IPS-18c (cell line): Measurements from ENCODE around the gene GUCY1A2.
A peak's percentile ranks its signal among the peaks of the same experiment; 100 is the strongest.
"Not testable (repeated sequence)": the region's sequence is repeated elsewhere in the genome, so short reads cannot be mapped to it uniquely, and the experiment has no call there.

ENCODE experiments used
- H3K4me3 ChIP-seq: 2 replicates; pipeline ENCODE4 v1.7.0; 2013; ENCODE audit warnings: low read depth, mild to moderate bottlenecking, low read length, moderate library complexity; ENCODE audit not compliant: insufficient read depth
- H3K9me3 ChIP-seq: one replicate; pipeline ENCODE4 v1.6.1; 2013; ENCODE audit warnings: mild to moderate bottlenecking, low read length, moderate library complexity; ENCODE audit not compliant: control insufficient read depth, insufficient read depth

Gene GUCY1A2, protein sequence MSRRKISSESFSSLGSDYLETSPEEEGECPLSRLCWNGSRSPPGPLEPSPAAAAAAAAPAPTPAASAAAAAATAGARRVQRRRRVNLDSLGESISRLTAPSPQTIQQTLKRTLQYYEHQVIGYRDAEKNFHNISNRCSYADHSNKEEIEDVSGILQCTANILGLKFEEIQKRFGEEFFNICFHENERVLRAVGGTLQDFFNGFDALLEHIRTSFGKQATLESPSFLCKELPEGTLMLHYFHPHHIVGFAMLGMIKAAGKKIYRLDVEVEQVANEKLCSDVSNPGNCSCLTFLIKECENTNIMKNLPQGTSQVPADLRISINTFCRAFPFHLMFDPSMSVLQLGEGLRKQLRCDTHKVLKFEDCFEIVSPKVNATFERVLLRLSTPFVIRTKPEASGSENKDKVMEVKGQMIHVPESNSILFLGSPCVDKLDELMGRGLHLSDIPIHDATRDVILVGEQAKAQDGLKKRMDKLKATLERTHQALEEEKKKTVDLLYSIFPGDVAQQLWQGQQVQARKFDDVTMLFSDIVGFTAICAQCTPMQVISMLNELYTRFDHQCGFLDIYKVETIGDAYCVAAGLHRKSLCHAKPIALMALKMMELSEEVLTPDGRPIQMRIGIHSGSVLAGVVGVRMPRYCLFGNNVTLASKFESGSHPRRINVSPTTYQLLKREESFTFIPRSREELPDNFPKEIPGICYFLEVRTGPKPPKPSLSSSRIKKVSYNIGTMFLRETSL

DNA sequence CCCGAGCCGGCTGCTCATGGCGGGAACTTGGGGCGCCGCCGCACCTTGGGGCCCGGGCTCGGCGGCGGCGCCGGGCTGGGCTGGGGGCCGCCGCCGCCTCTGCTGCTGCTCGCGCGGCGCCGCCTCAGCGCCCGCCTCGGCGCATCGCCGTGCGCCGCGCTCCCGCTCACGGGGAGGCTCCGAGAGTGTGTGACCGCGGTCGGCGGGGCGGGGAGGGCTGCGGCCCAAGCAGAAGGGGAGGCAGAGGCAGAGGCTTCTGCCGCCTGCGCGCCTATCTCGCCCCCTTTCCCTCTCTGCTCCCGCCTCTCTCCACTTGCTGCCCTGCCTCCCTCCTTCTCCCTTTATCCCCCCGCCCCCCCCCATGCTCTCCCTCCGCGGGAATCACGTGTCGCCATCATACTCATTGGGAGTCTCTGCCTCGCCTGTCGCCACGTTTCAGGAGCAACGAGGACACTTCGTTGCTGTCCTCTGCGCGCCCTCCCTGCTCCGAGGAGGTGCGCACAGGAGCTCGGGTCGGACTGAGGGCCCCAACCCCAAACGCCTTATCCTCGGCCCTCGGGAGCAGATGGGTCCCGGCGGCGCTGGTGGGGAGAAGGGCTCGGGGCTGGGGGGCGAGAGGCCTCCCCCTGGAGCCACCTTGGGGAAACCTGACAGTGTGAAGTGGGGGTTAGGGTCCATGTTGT lies at the start of gene GUCY1A2:
TSS of gene GUCY1A2 (minus strand) at position 258 of the 683 bp plus-strand sequence. CDS start 421 bp downstream, outside the sequence.
- H3K9me3 ChIP-seq, result no peaks in the 10 kb centered on the region
- H3K4me3 ChIP-seq, result peak within 1 kb of the TSS; percentile 49

DNA sequence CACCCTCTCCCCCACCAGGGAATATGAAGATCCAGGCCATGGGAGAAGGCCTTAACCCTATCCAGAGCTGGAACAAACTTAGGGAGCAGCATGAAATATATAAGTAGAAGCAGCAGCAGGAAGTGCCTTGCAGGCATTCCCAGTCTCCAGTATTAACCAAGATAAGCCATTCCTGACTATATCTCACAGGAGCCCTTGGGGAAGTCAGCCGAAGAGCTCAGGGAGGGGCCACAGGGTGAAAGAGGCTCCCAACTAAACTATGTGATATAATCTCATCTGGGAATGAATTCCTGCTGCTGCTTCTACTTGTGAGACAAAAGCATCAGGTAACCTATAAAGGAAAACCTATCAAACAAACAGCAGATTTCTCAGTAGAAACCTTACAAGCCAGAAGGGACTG lies 36.1 kb upstream of the GUCY1A2 start:
- H3K4me3 ChIP-seq, result no peak overlapping the region
- H3K9me3 ChIP-seq, result peaks cover 13% of the 10 kb centered on the region

DNA sequence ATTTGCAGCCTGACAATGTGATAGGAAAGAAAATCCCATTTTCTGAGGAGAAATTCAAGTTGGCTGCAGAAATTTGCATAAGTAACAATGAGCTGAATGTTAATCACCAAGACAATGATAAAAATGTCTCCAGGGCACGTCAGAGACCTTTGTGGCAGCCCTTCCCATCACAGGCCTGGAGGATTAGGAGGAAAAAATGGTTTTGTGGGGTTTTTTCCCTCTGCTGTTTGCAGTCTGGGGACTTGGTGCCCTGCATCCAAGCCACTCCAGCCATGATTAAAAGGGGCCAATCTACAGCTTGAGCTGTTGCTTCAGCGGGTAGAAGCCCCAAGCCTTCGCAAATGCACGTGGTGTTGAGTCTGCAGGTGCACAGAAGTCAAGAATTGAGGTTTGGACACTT lies 33.1 kb upstream of the GUCY1A2 start:
- not testable (repeated sequence) for H3K4me3 ChIP-seq
- H3K9me3 ChIP-seq, result peaks cover 13% of the 10 kb centered on the region

DNA sequence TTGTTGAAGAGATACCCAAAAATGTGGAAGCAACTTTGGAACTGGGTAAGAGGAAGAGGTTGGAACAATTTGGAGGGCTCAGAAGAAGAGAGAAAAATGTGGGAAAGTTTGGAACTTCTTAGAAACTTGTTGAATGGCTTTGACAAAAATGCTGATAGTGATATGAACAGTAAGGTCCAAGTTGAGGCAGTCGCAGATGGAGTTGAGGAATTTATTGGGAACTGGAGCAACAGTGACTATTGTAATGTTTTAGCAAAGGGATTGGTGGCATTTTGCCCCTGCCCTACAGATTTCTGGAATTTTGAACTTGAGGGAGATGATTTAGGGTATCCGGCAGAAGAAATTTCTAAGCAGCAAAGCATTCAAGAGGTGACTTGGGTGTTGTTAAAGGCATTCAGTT lies 32.6 kb upstream of the GUCY1A2 start:
- H3K4me3 ChIP-seq, result not testable (repeated sequence)
- peaks cover 13% of the 10 kb centered on the region for H3K9me3 ChIP-seq

DNA sequence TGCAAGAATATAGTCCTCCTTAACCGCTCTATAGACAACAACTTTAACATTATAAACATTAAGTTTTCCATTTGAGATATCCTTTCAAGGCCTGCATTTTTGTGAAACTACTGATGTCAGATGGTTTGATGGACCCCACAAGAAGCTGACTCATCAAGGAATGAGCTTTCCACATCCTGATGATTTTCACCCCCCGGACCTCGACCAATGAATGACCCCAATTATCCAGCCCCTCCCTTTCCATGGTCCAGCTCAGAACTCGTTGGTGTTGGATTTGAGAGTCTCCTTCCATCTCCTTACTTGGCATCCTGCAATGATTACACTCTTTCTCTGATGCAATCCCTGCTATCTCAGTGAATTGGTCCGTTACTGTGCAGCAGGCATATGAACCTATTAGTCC lies 31.8 kb upstream of the GUCY1A2 start:
- Histone ChIP-seq H3K9me3 (peaks cover 13% of the 10 kb centered on the region), H3K4me3 (no peak overlapping the region)

DNA sequence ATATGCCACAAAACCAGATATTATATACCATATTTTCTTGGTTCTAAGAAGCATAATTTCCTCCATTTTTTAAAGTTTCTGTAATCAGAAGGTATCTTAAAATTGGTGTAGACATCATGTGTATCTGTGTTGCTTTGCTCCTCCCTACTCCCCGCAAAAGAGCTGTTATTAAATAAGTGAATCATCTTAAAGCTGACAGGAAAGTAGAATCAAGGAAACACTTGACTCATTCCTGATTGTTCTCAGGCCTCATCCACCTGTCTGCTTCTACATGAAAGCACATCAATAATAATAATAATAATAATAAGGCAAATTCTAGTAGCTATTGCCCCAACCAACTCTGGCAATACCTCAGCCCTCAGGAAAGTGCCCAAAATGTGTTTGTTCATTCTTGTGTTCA lies 26.2 kb upstream of the GUCY1A2 start:
- H3K9me3 ChIP-seq, result no peaks in the 10 kb centered on the region
- no peak overlapping the region for H3K4me3 ChIP-seq

DNA sequence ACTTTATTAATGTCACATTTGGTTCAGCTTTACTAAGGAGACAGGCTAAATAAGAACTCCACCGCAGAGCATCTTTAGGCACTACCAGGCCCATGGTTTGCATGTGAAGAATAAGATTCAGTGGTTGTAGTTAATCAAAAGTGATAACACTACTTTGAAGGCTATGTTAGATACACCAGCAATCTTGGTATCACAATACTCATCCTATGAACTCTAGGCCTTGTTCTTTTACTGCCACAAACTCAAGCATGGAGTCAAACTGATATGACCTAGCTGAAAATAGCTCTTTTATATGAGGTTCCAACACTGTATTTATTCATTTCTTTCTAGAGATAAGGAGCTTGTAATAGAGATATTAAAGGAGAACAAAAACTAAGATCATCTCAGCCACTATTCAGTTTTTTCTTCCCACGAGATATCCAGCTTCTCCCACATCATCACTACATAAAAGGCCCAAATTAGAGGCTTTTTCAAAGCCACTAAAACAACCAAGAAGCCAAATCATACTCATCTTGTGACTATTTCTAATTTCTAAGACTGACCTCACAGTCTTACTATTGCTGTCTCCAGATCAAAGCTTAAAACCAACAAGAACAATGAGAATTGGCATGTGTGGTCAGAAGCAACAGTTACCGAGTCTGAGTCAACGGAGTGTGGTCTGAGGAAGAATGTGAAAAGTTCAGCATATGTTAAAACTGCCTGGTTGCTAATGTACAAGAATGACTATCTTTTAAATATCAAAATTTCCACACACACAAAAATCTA lies 25.1 kb upstream of the GUCY1A2 start:
- no peaks in the 10 kb centered on the region for H3K9me3 ChIP-seq
- H3K4me3 ChIP-seq, result no peak overlapping the region

DNA sequence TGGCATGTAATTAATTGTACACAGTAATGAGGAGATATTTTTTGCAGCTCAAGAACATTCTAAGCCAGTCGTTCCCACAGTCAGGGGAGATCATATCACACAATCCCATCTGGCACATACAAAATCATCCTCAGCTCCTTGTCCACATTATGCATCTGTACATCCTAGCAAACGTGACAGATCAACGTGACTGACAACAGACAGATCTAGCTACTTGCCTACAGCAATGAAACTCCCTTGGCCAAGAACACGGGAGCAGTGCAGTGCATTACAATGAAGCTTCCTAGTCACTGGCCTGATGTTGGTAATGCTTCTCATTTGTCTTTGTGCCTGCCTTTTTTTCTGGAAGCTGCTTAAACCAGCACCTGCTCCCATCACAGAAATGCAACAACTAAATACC lies 24.5 kb upstream of the GUCY1A2 start:
- no peaks in the 10 kb centered on the region for H3K9me3 ChIP-seq

DNA sequence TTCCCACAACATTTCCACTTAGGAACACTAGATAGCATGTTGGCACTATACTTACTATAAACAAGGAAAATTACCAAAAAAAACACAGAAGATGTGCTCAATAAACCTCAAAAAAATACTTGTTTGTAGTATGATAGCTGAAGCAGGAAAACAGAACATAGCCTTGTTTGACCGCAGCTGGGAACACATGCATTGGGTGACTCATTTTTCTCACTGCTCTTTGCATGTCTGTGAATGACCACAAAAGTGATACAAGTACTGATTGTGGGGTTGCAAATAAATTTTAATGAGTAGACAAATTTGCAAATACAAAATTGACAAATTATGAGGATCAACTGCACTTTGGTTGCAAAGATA lies 22.8 kb upstream of the GUCY1A2 start:
- no peaks in the 10 kb centered on the region for H3K9me3 ChIP-seq
- no peak overlapping the region for H3K4me3 ChIP-seq

More for the DNA sequence above, 24.5 kb upstream of the GUCY1A2 start:
- no peak overlapping the region for H3K4me3 ChIP-seq

DNA sequence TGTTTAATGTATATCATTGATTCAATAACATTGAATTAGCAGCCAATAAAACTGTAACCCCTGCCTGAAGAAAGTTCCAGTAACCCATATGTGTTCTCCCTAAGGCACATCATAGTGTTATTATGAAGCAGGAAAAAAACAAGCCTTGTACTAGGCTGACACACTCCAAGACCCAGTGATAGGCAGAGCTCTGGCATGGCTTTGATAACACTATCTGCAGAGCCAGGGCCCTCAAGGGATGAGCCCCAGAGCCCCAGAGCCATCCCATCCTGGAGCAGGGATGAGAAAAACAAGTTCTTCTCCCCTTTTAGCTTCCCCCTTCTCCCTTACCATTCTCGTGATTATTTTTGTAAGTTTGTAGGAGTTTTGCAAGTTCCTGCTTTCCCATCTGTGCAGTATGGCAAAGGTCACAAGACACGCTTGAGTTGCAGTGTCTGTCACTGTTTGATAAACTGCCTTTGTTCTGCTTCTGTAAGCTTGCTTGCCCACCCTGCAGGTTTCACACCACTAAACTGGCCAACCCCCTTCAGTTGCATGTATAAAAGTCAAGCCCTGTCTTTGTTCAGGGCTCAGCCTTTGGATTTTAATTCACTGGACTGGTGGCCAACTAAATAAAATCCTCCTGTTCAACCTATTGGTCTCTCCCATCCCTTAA lies 22.3 kb upstream of the GUCY1A2 start:
- Histone ChIP-seq H3K4me3 (no peak overlapping the region), H3K9me3 (no peaks in the 10 kb centered on the region)

DNA sequence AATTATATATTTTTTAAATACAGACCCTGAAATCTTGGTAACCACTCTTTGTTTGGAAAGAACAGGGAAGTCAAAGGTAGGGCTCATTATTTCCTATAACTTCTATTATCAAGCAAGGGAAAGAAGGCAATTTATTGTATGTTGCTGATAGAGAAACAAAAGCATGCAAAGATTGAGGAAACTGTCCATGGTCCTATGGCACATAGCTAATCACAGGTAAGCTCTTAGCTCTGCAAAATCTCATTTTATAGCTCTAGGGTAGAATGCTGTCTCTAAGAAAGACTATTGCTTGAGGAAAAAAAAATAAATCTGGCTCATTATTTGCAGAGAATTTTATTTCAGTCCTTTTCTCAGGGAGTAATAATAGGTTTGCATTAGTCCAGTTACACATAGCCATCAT lies 7.4 kb upstream of the GUCY1A2 start:
- Histone ChIP-seq H3K4me3 (no peak overlapping the region), H3K9me3 (no peaks in the 10 kb centered on the region)

DNA sequence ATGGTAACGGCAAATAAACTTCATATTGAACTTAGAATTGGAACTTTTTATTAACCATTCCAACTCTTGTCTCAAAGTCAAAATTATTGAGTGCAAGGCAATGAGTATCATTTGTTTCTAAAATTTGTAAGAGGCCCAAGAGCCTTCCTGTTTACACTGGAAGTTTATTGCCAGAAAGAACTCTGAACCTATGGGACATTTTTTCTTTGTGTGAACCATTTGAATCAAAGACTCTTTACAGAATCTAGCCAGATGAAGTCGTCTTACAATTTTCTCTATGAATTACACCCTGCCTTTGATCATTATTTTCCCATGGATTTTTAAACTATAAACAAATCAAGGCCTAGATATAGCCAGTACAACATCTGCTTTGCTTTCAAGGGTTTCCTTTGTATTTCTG lies 2.3 kb upstream of the GUCY1A2 start:
- Histone ChIP-seq H3K4me3 (no peak overlapping the region), H3K9me3 (no peaks in the 10 kb centered on the region)

DNA sequence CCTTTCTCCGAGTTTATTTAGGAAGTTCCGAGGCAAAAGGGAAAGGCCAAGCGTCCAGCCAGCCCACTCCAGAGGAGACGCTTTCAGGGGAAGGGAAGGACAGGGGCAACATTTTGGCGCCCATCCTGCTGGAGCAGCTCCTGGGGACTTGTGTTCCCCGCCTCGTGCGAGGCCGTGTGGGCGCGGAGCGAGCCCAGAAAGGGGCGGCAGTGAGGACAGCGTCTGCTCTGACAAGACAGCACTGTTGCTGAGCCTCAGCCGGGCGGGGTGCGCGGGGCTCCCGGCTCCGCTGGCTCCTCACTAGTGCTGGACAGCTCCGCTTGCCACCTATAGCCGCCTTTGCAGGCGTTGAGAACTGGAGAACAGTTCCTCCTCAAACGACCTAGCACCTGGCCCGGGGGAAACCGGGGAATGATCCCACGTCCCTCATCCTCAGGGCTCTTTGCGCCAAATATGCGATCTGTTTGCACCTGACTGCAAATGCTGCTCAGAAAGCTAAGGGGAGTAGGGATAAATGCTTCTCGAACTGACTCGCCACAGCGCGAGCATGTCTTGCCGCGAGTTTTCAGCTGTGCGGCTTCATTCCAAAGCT lies 722 bp upstream of the GUCY1A2 start:
- no peaks in the 10 kb centered on the region for H3K9me3 ChIP-seq
- H3K4me3 ChIP-seq, result peak overlapping the region; percentile 49

DNA sequence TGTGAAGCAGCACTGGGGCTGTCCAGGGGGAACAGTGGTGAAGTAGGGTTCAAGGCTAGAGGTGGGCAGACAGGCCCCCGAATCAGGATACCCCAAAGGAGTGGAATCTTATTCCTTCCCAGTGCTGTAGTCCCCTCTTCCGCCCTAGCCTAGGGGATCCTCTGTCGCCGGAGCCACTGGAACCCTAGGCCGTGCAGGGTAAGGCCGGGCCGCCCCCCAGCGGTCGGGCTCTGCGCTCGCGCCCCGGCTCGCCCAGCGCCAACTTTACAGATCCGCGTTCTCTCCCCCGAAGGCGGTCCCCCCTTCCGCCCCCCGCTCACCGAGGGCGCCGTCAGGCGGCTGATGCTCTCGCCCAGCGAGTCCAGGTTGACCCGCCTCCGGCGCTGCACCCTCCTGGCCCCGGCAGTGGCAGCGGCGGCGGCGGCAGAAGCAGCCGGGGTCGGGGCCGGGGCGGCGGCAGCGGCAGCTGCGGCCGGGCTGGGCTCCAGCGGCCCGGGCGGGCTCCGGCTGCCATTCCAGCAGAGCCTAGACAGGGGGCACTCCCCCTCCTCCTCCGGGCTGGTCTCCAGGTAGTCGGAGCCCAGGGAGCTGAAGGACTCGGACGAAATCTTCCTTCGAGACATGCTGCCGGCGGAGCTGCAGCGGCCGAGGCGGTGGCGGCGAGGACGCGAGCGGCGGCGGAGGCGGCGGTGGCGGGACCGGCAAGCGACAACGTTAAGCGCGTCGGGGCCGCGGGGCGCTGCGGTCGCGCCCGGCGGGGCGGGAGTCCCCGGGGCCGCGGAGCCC lies 650 bp downstream of the GUCY1A2 start:
- Histone ChIP-seq H3K4me3 (peak overlapping the region; percentile 49; the same call in 1 of the 2 replicates), H3K9me3 (no peaks in the 10 kb centered on the region)

DNA sequence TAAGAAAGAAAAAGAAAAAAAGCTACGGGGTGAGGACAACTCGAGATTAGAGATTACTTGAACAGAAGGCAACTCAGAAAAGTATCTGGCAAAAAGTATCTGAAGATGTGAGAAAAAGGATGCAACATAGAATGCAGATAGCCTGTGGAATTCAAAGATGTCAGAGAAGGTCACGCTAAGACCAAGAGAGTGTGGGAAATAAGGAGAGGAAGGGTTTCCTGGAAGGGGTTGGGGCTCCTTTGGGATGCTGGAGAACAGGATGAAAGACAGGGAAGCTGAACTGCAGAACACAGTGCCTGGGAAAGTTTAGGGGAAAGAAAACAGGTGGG lies 1.2 kb downstream of the GUCY1A2 start:
- H3K4me3 ChIP-seq, result peak overlapping the region; percentile 49; the same call in 1 of the 2 replicates
- no peaks in the 10 kb centered on the region for H3K9me3 ChIP-seq

DNA sequence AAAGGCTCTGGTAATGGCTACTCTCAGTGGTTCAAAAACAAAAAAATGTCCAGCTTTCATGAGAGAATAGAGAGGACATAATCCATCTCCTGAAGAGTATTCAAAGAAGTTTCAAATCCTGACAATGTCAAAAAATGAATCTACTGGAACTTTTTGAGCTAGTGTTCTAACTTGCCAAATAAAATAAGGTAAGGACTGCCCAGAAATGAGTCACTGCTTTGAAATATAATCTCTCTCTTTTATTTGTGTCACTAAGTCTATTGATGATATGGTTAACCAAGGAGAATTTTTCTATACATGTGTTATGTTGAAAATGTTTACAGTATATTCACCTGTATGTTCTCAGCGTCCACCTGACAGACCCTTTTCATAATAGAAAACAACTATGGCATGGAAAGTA lies 3.4 kb downstream of the GUCY1A2 start:
- no peak overlapping the region for H3K4me3 ChIP-seq
- no peaks in the 10 kb centered on the region for H3K9me3 ChIP-seq
